ENCODE results near the gene ITSN1. TPM values are rescaled to one million over a fixed set of nuclear protein-coding genes. Genes with fewer than 3 reads are reported as not detected.

The ITSN1 gene
- total and polyA plus RNA-seq, 2 experiments from 2014 or later, result 77.9 to 95.7 TPM

DNA sequence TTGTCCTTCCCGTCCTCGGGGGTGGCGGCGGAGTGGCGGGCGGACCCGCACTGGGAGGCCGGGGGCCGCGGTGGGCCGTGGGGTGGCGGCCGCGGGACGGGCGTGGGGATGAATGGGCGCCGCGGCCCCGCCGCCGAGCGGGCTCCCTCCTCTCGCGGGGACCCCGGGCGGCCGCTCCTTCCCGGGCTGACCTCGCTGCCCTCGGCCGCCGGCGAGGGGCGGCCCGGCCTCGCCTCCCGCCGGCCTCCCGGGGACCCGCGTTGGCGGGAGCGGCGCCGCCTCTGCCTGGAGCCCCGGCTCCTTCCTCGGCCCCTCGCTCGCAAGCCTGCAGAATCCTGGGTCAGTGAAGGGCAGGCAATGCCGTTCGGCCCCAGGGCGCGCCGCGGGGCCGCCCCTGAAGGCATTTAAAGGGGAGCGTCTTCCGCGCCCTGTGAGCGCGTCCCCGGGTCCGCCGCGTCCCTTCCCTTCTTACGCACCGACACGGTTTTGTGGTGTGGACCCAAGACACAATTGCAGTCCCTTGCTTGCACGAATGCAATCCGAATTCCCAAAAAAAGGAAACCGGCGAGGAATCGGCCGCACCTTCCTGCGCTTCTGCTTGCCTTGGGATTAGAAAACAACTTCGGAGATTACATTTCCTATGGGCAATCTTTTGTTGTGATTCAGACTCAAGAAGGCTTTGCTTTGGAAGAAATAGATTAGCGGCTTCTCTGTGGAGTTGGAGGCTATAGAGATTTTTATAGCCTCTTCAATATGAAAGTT, 776 bp downstream of the ITSN1 start:
- Histone ChIP-seq H3K4me3 (peak overlapping the region; percentile 52), H3K36me3 (ENCODE audit: insufficient read depth) (no peaks in the 10 kb centered on the region), H2AFZ (peak overlapping the region; percentile 20; the same call in 1 of the 2 replicates), H3K4me1 (ENCODE audit: insufficient read depth) (peaks cover 29% of the 10 kb centered on the region), H4K20me1 (replicated peaks; ENCODE audit: insufficient read depth) (peaks cover 17% of the 10 kb centered on the region), H3K27ac (ENCODE audit: low read depth) (peak overlapping the region; percentile 16; the same call in 1 of the 2 replicates), H3K27me3 (ENCODE audit: insufficient read depth) (no peaks in the 10 kb centered on the region), H3K4me2 (peak overlapping the region; percentile 90), H3K9me2 (ENCODE audit: insufficient read depth) (no peaks in the 10 kb centered on the region), H3F3A (replicated peaks; ENCODE audit: low read depth) (no peaks in the 10 kb centered on the region), H3K79me2 (replicated peaks; ENCODE audit: insufficient read depth) (peaks cover 76% of the 10 kb centered on the region)
- Mint-ChIP-seq H3K9me3 (no peaks in the 10 kb centered on the region), H3K4me3 (peak overlapping the region; percentile 82), H3K4me1 (peaks cover 23% of the 10 kb centered on the region), H3K36me3 (ENCODE audit: low read depth) (no peaks in the 10 kb centered on the region; the same call in 2 of the 3 replicates), H3K27me3 (ENCODE audit: insufficient read depth, low read depth, poor library complexity) (no peaks in the 10 kb centered on the region), H3K27ac (peak overlapping the region; percentile 77)
- DNase-seq (ENCODE audit: low spot score) (peak; percentile 64), ATAC-seq (peak; percentile 1; the same call in 1 of the 3 replicates)
- TF ChIP-seq NANOG (IDR thresholded peaks at IDR 0.05; ENCODE audit: borderline replicate concordance) (no peak), ETS1 (IDR thresholded peaks at IDR 0.05) (no peak), ZNF114 (CRISPR knock-in tag; IDR thresholded peaks at IDR 0.05) (no peak), JUNB (IDR thresholded peaks at IDR 0.05; ENCODE audit: unreplicated experiment) (no peak)
- TF ChIP-seq, protein P1, sequence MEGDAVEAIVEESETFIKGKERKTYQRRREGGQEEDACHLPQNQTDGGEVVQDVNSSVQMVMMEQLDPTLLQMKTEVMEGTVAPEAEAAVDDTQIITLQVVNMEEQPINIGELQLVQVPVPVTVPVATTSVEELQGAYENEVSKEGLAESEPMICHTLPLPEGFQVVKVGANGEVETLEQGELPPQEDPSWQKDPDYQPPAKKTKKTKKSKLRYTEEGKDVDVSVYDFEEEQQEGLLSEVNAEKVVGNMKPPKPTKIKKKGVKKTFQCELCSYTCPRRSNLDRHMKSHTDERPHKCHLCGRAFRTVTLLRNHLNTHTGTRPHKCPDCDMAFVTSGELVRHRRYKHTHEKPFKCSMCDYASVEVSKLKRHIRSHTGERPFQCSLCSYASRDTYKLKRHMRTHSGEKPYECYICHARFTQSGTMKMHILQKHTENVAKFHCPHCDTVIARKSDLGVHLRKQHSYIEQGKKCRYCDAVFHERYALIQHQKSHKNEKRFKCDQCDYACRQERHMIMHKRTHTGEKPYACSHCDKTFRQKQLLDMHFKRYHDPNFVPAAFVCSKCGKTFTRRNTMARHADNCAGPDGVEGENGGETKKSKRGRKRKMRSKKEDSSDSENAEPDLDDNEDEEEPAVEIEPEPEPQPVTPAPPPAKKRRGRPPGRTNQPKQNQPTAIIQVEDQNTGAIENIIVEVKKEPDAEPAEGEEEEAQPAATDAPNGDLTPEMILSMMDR (conservative IDR thresholded peaks at IDR 0.05; ENCODE audit: low read depth in 2 of 2), result no peak

DNA sequence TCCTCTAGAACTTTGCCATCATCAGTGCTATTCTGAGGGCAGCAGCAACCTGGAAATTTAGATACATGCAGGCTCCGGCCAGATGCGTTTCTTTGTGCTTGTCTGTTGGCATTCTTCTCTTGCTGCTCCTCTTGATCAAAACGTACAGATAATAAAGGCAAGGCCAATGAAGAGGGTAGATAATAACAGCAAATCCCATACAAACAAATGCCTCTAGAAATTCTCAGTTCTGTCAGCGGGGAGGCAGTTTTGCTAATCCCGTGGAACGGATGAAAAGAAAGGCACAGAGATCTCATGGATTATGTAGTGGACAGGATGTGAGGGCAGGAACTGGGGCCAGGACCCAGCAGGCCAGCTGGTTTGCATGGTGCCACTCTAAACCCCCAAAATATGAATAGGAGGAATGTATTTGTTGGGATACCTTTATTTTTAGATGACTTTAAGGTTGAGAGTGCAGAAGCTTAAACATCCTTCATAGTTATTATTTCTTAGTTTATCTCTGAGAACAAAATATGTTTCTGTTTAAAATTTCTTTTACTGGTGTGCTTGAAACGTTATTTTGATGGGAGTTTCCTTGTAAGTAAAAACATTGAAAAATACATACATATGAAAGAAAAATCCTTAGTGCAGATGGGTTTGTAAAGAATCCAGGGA, 1.5 kb downstream of the ITSN1 start:
- H3K27me3 Mint-ChIP-seq (ENCODE audit: insufficient read depth, low read depth, poor library complexity), result no peaks in the 10 kb centered on the region

More for the DNA sequence above, 1.5 kb downstream of the ITSN1 start:
- no peak for TF ChIP-seq EZH2 (IDR thresholded peaks at IDR 0.05; ENCODE audit: low read depth, unreplicated experiment)
- no peak for TF ChIP-seq ZNF114 (CRISPR knock-in tag; IDR thresholded peaks at IDR 0.05)
- peak overlapping the region; percentile 90 for H3K4me2 ChIP-seq
- H3K36me3 Mint-ChIP-seq (ENCODE audit: low read depth), result no peaks in the 10 kb centered on the region; the same call in 2 of the 3 replicates
- H4K20me1 ChIP-seq (replicated peaks; ENCODE audit: insufficient read depth), result peaks cover 19% of the 10 kb centered on the region
- H3K79me2 ChIP-seq (replicated peaks; ENCODE audit: insufficient read depth), result peaks cover 77% of the 10 kb centered on the region
- no peaks in the 10 kb centered on the region for H3K9me3 Mint-ChIP-seq
- H3K27me3 ChIP-seq (ENCODE audit: insufficient read depth), result no peaks in the 10 kb centered on the region
- peak overlapping the region; percentile 52 for H3K4me3 ChIP-seq
- H3K27ac Mint-ChIP-seq, result peak overlapping the region; percentile 77; the same call in 1 of the 2 replicates
- H2AFZ ChIP-seq, result peak overlapping the region; percentile 20; the same call in 1 of the 2 replicates
- no peaks in the 10 kb centered on the region for H3K9me2 ChIP-seq (ENCODE audit: insufficient read depth)
- no peak for ATAC-seq
- peak overlapping the region; percentile 16; the same call in 1 of the 2 replicates for H3K27ac ChIP-seq (ENCODE audit: low read depth)
- H3K36me3 ChIP-seq (ENCODE audit: insufficient read depth), result no peaks in the 10 kb centered on the region
- H3K4me3 Mint-ChIP-seq, result peak overlapping the region; percentile 82
- DNase-seq (ENCODE audit: low spot score), result peak; percentile 27
- peaks cover 29% of the 10 kb centered on the region for H3K4me1 ChIP-seq (ENCODE audit: insufficient read depth)
- H3K4me1 Mint-ChIP-seq, result peaks cover 23% of the 10 kb centered on the region
- no peaks in the 10 kb centered on the region for H3F3A ChIP-seq (replicated peaks; ENCODE audit: low read depth)
